ENCODE measurements around the gene ANKS1B. TPM values are rescaled to one million over a fixed set of nuclear protein-coding genes. Genes with fewer than 3 reads are reported as not detected.

ANKS1B gene
- total and polyA plus RNA-seq, 2 of the 4 experiments (the other 2 are of a cell fraction), result 0.17 to 0.18 TPM

GRCh38 chr12:99059824-99060511 lies 924.8 kb downstream of the ANKS1B start:
- H3K23ac ChIP-seq (ENCODE audit: low read depth, low read length), result no peak overlapping the region
- no peak overlapping the region for H2BK20ac ChIP-seq (ENCODE audit: low read depth, low read length)
- H3K4me1 ChIP-seq (ENCODE audit: control insufficient read depth, insufficient read depth, low read length), result no peaks in the 10 kb centered on the region
- H3K36me3 ChIP-seq (ENCODE audit: control insufficient read depth, insufficient read depth, low read length), result no peaks in the 10 kb centered on the region
- no peak for ATAC-seq (ENCODE audit: low read depth)
- TF ChIP-seq CHD1 (IDR thresholded peaks at IDR 0.05; ENCODE audit: low read depth, low read length) (no peak), FOS (IDR thresholded peaks at IDR 0.05; ENCODE audit: low read depth, low read length) (no peak), MAFK (IDR thresholded peaks at IDR 0.05; ENCODE audit: low read depth, low read length) (no peak), POLR2A (IDR thresholded peaks at IDR 0.05; ENCODE audit: low read depth, low read length) (no peak), SMC3 (IDR thresholded peaks at IDR 0.05; ENCODE audit: low read depth, low read length) (no peak), BHLHE40 (IDR thresholded peaks at IDR 0.05; ENCODE audit: low read depth, low read length) (no peak), RFX5 (IDR thresholded peaks at IDR 0.05; ENCODE audit: low read depth, low read length) (no peak), CTCF (conservative IDR thresholded peaks at IDR 0.05; ENCODE audit: low read depth, low read length) (no peak), MXI1 (IDR thresholded peaks at IDR 0.05; ENCODE audit: borderline replicate concordance, low read depth, low read length) (no peak), CEBPB (IDR thresholded peaks at IDR 0.05; ENCODE audit: low read depth, low read length) (no peak), ELK1 (IDR thresholded peaks at IDR 0.05; ENCODE audit: borderline replicate concordance, low read depth, low read length) (no peak), RAD21 (IDR thresholded peaks at IDR 0.05; ENCODE audit: low read length) (no peak), NFE2L2 (IDR thresholded peaks at IDR 0.05; ENCODE audit: low read depth, low read length) (no peak), RCOR1 (IDR thresholded peaks at IDR 0.05; ENCODE audit: insufficient replicate concordance, low read length) (no peak), MAZ (IDR thresholded peaks at IDR 0.05; ENCODE audit: borderline replicate concordance, low read depth, low read length) (no peak), USF2 (IDR thresholded peaks at IDR 0.05; ENCODE audit: low read depth, low read length) (no peak)
- 0% methylated on average over 1 of the region's 9 CpGs; no CpG with 5 or more reads in 1 of the 2 experiments for WGBS, 2 experiments (ENCODE audit: extremely low coverage in 2 of 2, insufficient read length in 1 of 2)
- ChIA-PET POLR2A (ENCODE audit: unreplicated experiment) (no interaction called here), CTCF (no interaction called here)
- H3K4me2 ChIP-seq (ENCODE audit: low read depth, low read length), result no peak overlapping the region
- dilution Hi-C loops (cut with HindIII; ENCODE audit: low sequenced_read_pairs, unreplicated experiment), result no loop called here
- BruUV-seq (replicated peaks), result no TSS peak
- H3K27me3 ChIP-seq (ENCODE audit: control insufficient read depth, insufficient read depth, low read length), result no peaks in the 10 kb centered on the region
- no peaks in the 10 kb centered on the region for H3K9me3 ChIP-seq (ENCODE audit: control insufficient read depth, insufficient read depth, low read length)
- H4K20me1 ChIP-seq (ENCODE audit: insufficient read depth, low read length), result no peaks in the 10 kb centered on the region
- H3K4ac ChIP-seq (ENCODE audit: low read depth, low read length), result no peak overlapping the region
- H4K91ac ChIP-seq (ENCODE audit: insufficient read depth, low read depth, low read length), result no peak overlapping the region
- H2BK120ac ChIP-seq (ENCODE audit: low read depth, low read length), result no peak overlapping the region
- DNase-seq, result no peak
- no peaks in the 10 kb centered on the region for H3K9me1 ChIP-seq (ENCODE audit: insufficient read depth, low read length)
- no peak overlapping the region for H2BK5ac ChIP-seq (ENCODE audit: low read depth, low read length, poor library complexity, severe bottlenecking)
- no peak overlapping the region for H2BK15ac ChIP-seq (ENCODE audit: low read depth, low read length)
- H3K14ac ChIP-seq (replicated peaks; ENCODE audit: low read depth, low read length), result no peak overlapping the region
- intact Hi-C loops (cut with micrococcal nuclease), result no loop called here
- H3K18ac ChIP-seq (ENCODE audit: low read depth, low read length), result no peak overlapping the region
- H2AFZ ChIP-seq (replicated peaks; ENCODE audit: low read length, poor library complexity), result no peak overlapping the region
- no peak overlapping the region for H2AK9ac ChIP-seq (replicated peaks; ENCODE audit: low read depth, low read length, poor library complexity)
- H3K27ac ChIP-seq (ENCODE audit: insufficient read depth, low read length), result no peak overlapping the region
- no peak overlapping the region for H3K4me3 ChIP-seq (ENCODE audit: insufficient read depth, low read depth, low read length)
- in situ Hi-C loops (cut with MboI; ENCODE audit: low sequenced_read_pairs), result no loop called here
- no peak overlapping the region for H3K56ac ChIP-seq (ENCODE audit: extremely low read depth, insufficient read depth, low read length)
- H4K5ac ChIP-seq (ENCODE audit: low read depth, low read length), result no peak overlapping the region
- no peak overlapping the region for H3K9ac ChIP-seq (ENCODE audit: low read depth, low read length)
- H3K79me1 ChIP-seq (ENCODE audit: low read depth in 1 of 2, low read length in 2 of 2), result no peaks in the 10 kb centered on the region
- H4K8ac ChIP-seq (ENCODE audit: low read depth in 2 of 2, low read length in 2 of 2), result no peak overlapping the region
- H2AK5ac ChIP-seq (ENCODE audit: low read depth, low read length), result no peak overlapping the region

Data from IMR-90 (cell line).